Suprapubic skin (tissue), 4 donors: ENCODE measurements around the gene DYNC2LI1.

ENCODE experiments used
- CTCF ChIP-seq, 2 donors: fragments of 200-600 bp in 1 of 2; fragments of 450-650 bp in 1 of 2; sonication (generic) in 1 of 2; IDR thresholded peaks; one replicate each; pipeline ENCODE4 v1.5.1; 2016 to 2019; ENCODE audit warnings: antibody characterized with exemption in 2 of 2, mild to moderate bottlenecking in 1 of 2, moderate library complexity in 1 of 2
- EP300 ChIP-seq: sonication (generic); formaldehyde crosslinking; IDR thresholded peaks from one replicate; pipeline ENCODE4 v1.6.1; 2017; ENCODE audit warnings: antibody characterized with exemption
- POLR2A ChIP-seq, 2 donors: fragments of 450-650 bp; IDR thresholded peaks; one replicate each; pipeline ENCODE4 v1.6.1; 2017; ENCODE audit warnings: antibody characterized with exemption in 2 of 2, mild to moderate bottlenecking in 2 of 2, moderate library complexity in 2 of 2
- POLR2AphosphoS5 ChIP-seq, 3 donors: sonication (generic); formaldehyde crosslinking; IDR thresholded peaks; one replicate each; pipeline ENCODE4 v1.6.1; 2017; ENCODE audit warnings: antibody characterized with exemption in 3 of 3

GRCh38 chr2:43841949-43842865 is 68.4 kb downstream of the DYNC2LI1 start:
- TF ChIP-seq CTCF (IDR thresholded peaks at IDR 0.05) (no peak), POLR2AphosphoS5 (IDR thresholded peaks at IDR 0.05) (no peak), EP300 (no peak), POLR2A (IDR thresholded peaks at IDR 0.05) (no peak)
